GM23248 (cell line): ENCODE results near the gene SLC22A1. TPM values are rescaled to one million over a fixed set of nuclear protein-coding genes. Genes with fewer than 3 reads are reported as not detected.
"Not testable (repeated sequence)": the region's sequence is repeated elsewhere in the genome, so short reads cannot be mapped to it uniquely, and the experiment has no call there.

ENCODE experiments used
- DNase-seq: peaks from one replicate; pipeline ENCODE4 v3.0.0-alpha.2; 2015
- H2AFZ ChIP-seq: fragments of 200-600 bp; sonication (generic); 2 replicates; pipeline ENCODE4 v1.6.1; 2016; ENCODE audit warnings: antibody characterized with exemption
- H3F3A ChIP-seq: fragments of 200-600 bp; sonication (generic); 2 replicates; pipeline ENCODE4 v1.6.1; 2016; ENCODE audit warnings: mild to moderate bottlenecking, antibody characterized with exemption, mixed run types; ENCODE audit not compliant: insufficient read depth
- H3K27ac ChIP-seq: fragments of 200-600 bp; sonication (generic); 2 replicates; pipeline ENCODE4 v1.5.1; 2016; ENCODE audit warnings: mild to moderate bottlenecking
- H3K27me3 ChIP-seq: fragments of 200-600 bp; sonication (generic); replicated peaks from 2 replicates; pipeline ENCODE4 v1.6.1; 2016; ENCODE audit warnings: mild to moderate bottlenecking; ENCODE audit not compliant: insufficient read depth
- H3K36me3 ChIP-seq: fragments of 200-600 bp; sonication (generic); 2 replicates; pipeline ENCODE4 v1.6.1; 2016; ENCODE audit warnings: low read depth, mild to moderate bottlenecking
- H3K4me1 ChIP-seq: fragments of 200-600 bp; sonication (generic); 2 replicates; pipeline ENCODE4 v1.6.1; 2016; ENCODE audit warnings: mild to moderate bottlenecking; ENCODE audit not compliant: insufficient read depth
- H3K4me2 ChIP-seq: fragments of 200-600 bp; sonication (generic); one replicate; pipeline ENCODE4 v1.6.1; 2016; ENCODE audit warnings: mild to moderate bottlenecking; ENCODE audit not compliant: unreplicated experiment
- H3K4me3 ChIP-seq: fragments of 200-600 bp; sonication (generic); 2 replicates; pipeline ENCODE4 v1.5.1; 2016; ENCODE audit warnings: mild to moderate bottlenecking
- H3K79me2 ChIP-seq: fragments of 200-600 bp; sonication (generic); 2 replicates; pipeline ENCODE4 v1.6.1; 2016; ENCODE audit warnings: mild to moderate bottlenecking; ENCODE audit not compliant: insufficient read depth
- H3K9ac ChIP-seq: fragments of 200-600 bp; sonication (generic); 2 replicates; pipeline ENCODE4 v1.6.1; 2016; ENCODE audit warnings: mild to moderate bottlenecking
- H3K9me2 ChIP-seq: fragments of 200-600 bp; sonication (generic); 2 replicates; pipeline ENCODE4 v1.6.1; 2016; ENCODE audit warnings: mixed run types, mild to moderate bottlenecking, moderate library complexity; ENCODE audit not compliant: insufficient read depth
- H3K9me3 ChIP-seq: fragments of 200-600 bp; sonication (generic); one replicate; pipeline ENCODE4 v1.6.1; 2017; ENCODE audit warnings: low read depth
- H4K20me1 ChIP-seq: fragments of 200-600 bp; sonication (generic); 2 replicates; pipeline ENCODE4 v1.6.0; 2016; ENCODE audit not compliant: insufficient read depth
- EZH2 ChIP-seq: fragments of 200-600 bp; sonication (generic); IDR thresholded peaks from 2 replicates; pipeline ENCODE4 v1.6.1; 2018; ENCODE audit warnings: antibody characterized with exemption, mild to moderate bottlenecking; ENCODE audit not compliant: insufficient read depth, poor library complexity, severe bottlenecking
- EZH2phosphoT487 ChIP-seq: fragments of 200-600 bp; sonication (generic); IDR thresholded peaks from 2 replicates; pipeline ENCODE4 v1.6.1; 2018; ENCODE audit warnings: antibody characterized with exemption, moderate library complexity, mild to moderate bottlenecking, low read depth; ENCODE audit not compliant: insufficient read depth
- WGBS, 2 experiments: methylation state at CpG; one replicate each; pipeline ENCODE4 v1.1.6; 2015 to 2017; ENCODE audit warnings: low lambda C conversion rate in 2 of 2, low coverage in 1 of 2; ENCODE audit errors: missing lambda C conversion rate in 2 of 2; 5-methylcytosine and 5-hydroxymethylcytosine counted together
- in situ Hi-C: fragments of 300-500 bp; cut with MboI; formaldehyde crosslinking; loops from 2 replicates; pipeline ENCODE4 v1.15.0; 2020
- polyA plus RNA-seq: library from polyadenylated mRNA; unstranded; fragments of >200 nt; fragmentation: Nextera tagmentation; extraction: Ambion mirVana; gene quantifications from 2 replicates; pipeline ENCODE4 v1.2.1, GENCODE V29; 2016
- total RNA-seq: library from RNA; depleted of rRNA; stranded (reverse); fragments of >200 nt; shearing (Covaris generic); gene quantifications from 2 replicates; pipeline ENCODE4 v1.2.3, GENCODE V29; 2014

The SLC22A1 gene
- total and polyA plus RNA-seq, 2 experiments from 2014 or later: not detected

DNA sequence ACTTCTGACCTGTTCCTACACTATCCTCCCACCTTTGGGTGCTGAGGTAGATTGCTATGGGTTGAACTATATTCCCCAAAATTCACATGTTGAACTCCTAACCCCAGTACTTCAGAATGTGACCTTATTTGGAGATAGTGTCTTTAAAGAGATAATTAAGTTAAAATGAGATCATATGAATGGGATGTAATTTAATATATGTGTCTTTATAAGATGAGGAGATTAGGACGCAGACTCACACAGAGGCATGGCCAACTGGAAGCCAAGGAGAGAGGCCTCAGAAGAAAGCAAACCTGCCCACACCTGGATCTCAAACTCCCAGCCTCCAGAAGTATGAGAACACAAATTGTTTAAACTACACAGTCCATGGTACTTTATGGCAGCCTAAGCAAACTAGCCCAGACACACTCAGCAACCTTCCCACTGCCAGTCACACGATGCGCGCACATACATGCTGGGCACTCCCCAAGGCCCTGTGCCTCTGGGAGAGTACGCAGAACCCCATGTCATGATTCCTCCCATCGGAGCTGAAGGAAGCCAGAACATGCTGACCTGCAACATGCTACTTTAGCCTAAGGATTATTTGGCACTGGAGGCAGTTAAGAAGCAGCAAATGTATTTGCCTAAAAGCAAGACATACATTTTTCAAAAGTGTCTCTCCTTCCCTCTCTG is 8.9 kb upstream of the SLC22A1 start:
- in situ Hi-C loops: no loop called here
- 97% methylated on average over 6 of the region's 6 CpGs for WGBS, 2 experiments
- TF ChIP-seq EZH2 (no peak), EZH2phosphoT487 (no peak)

DNA sequence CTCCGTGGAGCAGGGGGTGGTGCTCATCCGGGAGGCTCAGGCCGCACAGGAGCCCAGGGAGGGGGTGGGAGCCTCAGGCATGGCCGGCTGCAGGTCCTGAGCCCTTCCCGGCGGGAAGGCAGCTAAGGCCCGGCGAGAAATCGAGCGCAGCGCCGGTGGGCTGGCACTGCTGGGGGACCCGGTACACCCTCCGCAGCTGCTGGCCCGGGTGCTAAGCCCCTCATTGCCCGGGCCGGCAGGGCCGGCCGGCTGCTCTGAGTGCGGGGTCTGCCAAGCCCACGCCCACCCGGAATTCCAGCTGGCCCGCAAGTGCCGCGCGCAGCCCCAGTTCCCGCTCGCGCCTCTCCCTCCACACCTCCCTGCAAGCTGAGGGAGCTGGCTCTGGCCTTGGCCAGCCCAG is 7.1 kb upstream of the SLC22A1 start:
- H3K36me3 ChIP-seq, H2AFZ ChIP-seq, in situ Hi-C loops: not testable (repeated sequence)

More for the DNA sequence above, 8.9 kb upstream of the SLC22A1 start:
- DNase-seq: no peak
- no peak overlapping the region for H3K4me2 ChIP-seq
- no peaks in the 10 kb centered on the region for H3K9me3 ChIP-seq
- no peaks in the 10 kb centered on the region for H3K36me3 ChIP-seq
- no peaks in the 10 kb centered on the region for H4K20me1 ChIP-seq
- H3K79me2 ChIP-seq: no peaks in the 10 kb centered on the region
- H3K4me3 ChIP-seq: no peak overlapping the region
- no peaks in the 10 kb centered on the region for H3K27me3 ChIP-seq
- no peaks in the 10 kb centered on the region for H3K9me2 ChIP-seq
- no peak overlapping the region for H2AFZ ChIP-seq
- no peak overlapping the region for H3K9ac ChIP-seq
- H3K4me1 ChIP-seq: no peaks in the 10 kb centered on the region
- no peaks in the 10 kb centered on the region for H3F3A ChIP-seq
- no peak overlapping the region for H3K27ac ChIP-seq

DNA sequence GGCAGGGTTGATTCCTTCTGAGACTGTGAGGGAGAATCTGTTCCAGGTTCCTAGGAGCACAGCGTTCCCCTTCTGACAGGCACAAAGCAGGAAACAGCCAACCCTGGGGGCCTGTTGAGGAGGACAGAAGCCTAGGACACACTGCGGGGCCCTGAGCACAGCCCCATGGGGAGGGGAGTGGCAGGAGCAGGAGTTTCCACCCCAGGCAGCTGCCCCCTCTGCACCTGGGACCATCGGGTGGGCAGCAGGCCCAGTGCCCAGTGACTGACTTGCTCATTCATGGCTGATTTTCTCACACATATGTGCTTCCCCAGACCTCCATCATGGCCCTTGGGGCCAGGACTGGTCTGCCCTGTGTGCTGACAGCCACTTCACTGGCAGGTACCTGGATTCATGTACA is 6.2 kb upstream of the SLC22A1 start:
- no peak for DNase-seq
- no peak overlapping the region for H2AFZ ChIP-seq
- no peak overlapping the region for H3K9ac ChIP-seq

More for the DNA sequence above, 7.1 kb upstream of the SLC22A1 start:
- H3K4me2 ChIP-seq, H3K4me3 ChIP-seq, H4K20me1 ChIP-seq, H3K9me3 ChIP-seq, DNase-seq, H3K9ac ChIP-seq, H3K27me3 ChIP-seq, H3K79me2 ChIP-seq, H3K4me1 ChIP-seq, H3K9me2 ChIP-seq, H3F3A ChIP-seq, H3K27ac ChIP-seq: not testable (repeated sequence)
- 97 to 100% methylated on average over 13 to 28 of the region's 29 CpGs for WGBS, 2 experiments

DNA sequence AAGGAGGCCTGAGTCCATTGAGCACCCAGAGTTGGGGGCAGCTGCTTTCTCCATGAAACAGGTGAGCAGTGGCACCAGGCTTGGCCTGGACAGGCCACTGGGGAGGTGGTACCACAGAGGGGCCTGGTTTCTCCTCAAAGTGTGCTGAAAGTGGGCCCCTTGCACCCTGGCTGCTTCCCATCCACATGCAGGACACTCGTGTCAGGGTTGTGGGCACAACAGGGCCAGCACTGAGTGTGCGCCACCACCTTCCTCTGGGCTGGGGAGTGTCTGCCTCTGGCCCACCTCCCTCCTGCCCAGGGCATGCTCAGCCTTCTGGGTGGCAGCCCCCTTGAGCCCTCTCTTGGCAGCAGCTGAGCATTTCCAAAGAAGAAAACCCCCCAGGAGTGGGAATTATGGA is 5.2 kb upstream of the SLC22A1 start:
- Histone ChIP-seq H2AFZ (no peak overlapping the region), H3K4me3 (no peak overlapping the region), H3F3A (no peaks in the 10 kb centered on the region), H3K27me3 (no peaks in the 10 kb centered on the region), H3K27ac (no peak overlapping the region), H3K79me2 (no peaks in the 10 kb centered on the region), H3K9ac (no peak overlapping the region), H3K4me2 (no peak overlapping the region), H4K20me1 (no peaks in the 10 kb centered on the region), H3K4me1 (no peaks in the 10 kb centered on the region), H3K36me3 (no peaks in the 10 kb centered on the region), H3K9me2 (no peaks in the 10 kb centered on the region), H3K9me3 (no peaks in the 10 kb centered on the region)
- WGBS, 2 experiments: 91 to 100% methylated on average over 2 of the region's 2 CpGs
- in situ Hi-C loops: no loop called here
- no peak for DNase-seq
- TF ChIP-seq EZH2 (no peak), EZH2phosphoT487 (no peak)

More for the DNA sequence above, 6.2 kb upstream of the SLC22A1 start:
- Histone ChIP-seq H3K4me3 (no peak overlapping the region), H3K4me2 (no peak overlapping the region), H3K27me3 (no peaks in the 10 kb centered on the region), H3K4me1 (no peaks in the 10 kb centered on the region), H3K79me2 (no peaks in the 10 kb centered on the region), H3F3A (no peaks in the 10 kb centered on the region), H4K20me1 (no peaks in the 10 kb centered on the region), H3K9me3 (no peaks in the 10 kb centered on the region), H3K27ac (no peak overlapping the region), H3K36me3 (no peaks in the 10 kb centered on the region), H3K9me2 (no peaks in the 10 kb centered on the region)
- in situ Hi-C loops: no loop called here
- TF ChIP-seq EZH2 (no peak), EZH2phosphoT487 (no peak)
- 77 to 86% methylated on average over 3 of the region's 3 CpGs for WGBS, 2 experiments

DNA sequence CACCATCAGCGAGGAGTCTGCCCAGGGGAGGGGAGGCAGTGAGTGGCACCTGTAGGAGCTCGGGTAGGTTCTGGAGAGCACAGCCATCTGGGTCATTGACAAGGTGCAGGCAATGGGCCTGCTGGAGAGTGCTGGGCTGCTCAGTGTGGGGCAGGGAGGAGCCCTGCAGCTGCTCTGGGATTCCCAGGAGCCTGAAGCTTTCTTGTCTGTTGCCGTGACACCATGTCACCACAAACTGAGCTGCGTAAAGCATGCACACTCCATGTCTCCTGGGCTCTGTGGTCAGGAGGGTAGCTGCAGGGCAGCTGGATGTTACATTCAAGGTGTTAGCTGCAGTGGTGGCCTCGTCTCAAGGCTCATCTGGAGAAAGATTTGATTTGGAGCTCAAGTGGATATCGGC is 4.5 kb upstream of the SLC22A1 start:
- no peak overlapping the region for H3K9ac ChIP-seq
- H3K79me2 ChIP-seq: no peaks in the 10 kb centered on the region
- H4K20me1 ChIP-seq: no peaks in the 10 kb centered on the region
- H3K4me2 ChIP-seq: no peak overlapping the region
- H3K9me3 ChIP-seq: no peaks in the 10 kb centered on the region
- H3F3A ChIP-seq: no peaks in the 10 kb centered on the region
- no peak overlapping the region for H2AFZ ChIP-seq
- no peak overlapping the region for H3K27ac ChIP-seq
- DNase-seq: no peak
- in situ Hi-C loops: no loop called here
- H3K9me2 ChIP-seq: no peaks in the 10 kb centered on the region
- no peak overlapping the region for H3K4me3 ChIP-seq
- H3K27me3 ChIP-seq: no peaks in the 10 kb centered on the region
- no peak for TF ChIP-seq EZH2phosphoT487
- no peak for TF ChIP-seq EZH2
- WGBS, 2 experiments: 90 to 92% methylated on average over 6 of the region's 6 CpGs
- no peaks in the 10 kb centered on the region for H3K36me3 ChIP-seq
- H3K4me1 ChIP-seq: no peaks in the 10 kb centered on the region
